Fibroblast of the aortic adventitia (primary cell): ENCODE measurements around the gene TOGARAM2. TPM values are rescaled to one million over a fixed set of nuclear protein-coding genes. Genes with fewer than 3 reads are reported as not detected.

ENCODE experiments used
- DNase-seq: peaks from one replicate; pipeline ENCODE4 v3.0.0-alpha.2; 2010; ENCODE audit warnings: low read depth
- H3K4me3 ChIP-seq: 2 replicates; pipeline ENCODE4 v1.5.1; 2011; ENCODE audit warnings: low read depth, mild to moderate bottlenecking, control low read depth, low read length, moderate library complexity
- total RNA-seq: library from RNA; depleted of rRNA; stranded (reverse); fragments of >200 nt; gene quantifications from 2 replicates; pipeline ENCODE4 v1.2.3, GENCODE V29; 2012; ENCODE audit warnings: low replicate concordance
- TF ChIP-seq, protein P1 (sequence below): IDR thresholded peaks from 2 replicates; pipeline ENCODE4 v1.5.1; 2011; ENCODE audit warnings: mild to moderate bottlenecking, low read length, control low read depth, inconsistent platforms; ENCODE audit not compliant: insufficient read depth

The TOGARAM2 gene
- total RNA-seq, 1 donor = under 0.01 TPM

DNA sequence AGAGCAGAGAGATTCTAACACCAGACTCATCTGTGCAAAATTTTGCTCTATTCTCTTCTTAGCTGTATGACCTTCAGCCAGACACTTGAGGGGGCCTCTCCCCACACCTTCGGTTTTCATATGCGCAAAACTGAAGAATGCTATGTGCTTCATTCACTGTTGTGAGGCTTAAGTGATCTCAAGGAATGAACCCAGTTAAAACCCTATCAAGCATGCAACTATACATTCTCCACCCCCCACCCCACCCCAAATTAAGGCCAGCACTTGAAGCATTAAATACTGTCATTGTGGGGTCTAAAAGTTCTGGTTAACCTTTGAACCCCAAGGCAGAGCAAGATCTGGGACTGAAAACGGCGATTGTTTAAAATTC lies 83.2 kb downstream of the TOGARAM2 start:
- TF ChIP-seq, protein P1, sequence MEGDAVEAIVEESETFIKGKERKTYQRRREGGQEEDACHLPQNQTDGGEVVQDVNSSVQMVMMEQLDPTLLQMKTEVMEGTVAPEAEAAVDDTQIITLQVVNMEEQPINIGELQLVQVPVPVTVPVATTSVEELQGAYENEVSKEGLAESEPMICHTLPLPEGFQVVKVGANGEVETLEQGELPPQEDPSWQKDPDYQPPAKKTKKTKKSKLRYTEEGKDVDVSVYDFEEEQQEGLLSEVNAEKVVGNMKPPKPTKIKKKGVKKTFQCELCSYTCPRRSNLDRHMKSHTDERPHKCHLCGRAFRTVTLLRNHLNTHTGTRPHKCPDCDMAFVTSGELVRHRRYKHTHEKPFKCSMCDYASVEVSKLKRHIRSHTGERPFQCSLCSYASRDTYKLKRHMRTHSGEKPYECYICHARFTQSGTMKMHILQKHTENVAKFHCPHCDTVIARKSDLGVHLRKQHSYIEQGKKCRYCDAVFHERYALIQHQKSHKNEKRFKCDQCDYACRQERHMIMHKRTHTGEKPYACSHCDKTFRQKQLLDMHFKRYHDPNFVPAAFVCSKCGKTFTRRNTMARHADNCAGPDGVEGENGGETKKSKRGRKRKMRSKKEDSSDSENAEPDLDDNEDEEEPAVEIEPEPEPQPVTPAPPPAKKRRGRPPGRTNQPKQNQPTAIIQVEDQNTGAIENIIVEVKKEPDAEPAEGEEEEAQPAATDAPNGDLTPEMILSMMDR = no peak
- H3K4me3 ChIP-seq = no peak overlapping the region
- no peak for DNase-seq

GRCh38 chr2:29064746-29065067 lies 83.6 kb downstream of the TOGARAM2 start:
- DNase-seq = no peak
- TF ChIP-seq, protein P1 = no peak
- H3K4me3 ChIP-seq = no peak overlapping the region

DNA sequence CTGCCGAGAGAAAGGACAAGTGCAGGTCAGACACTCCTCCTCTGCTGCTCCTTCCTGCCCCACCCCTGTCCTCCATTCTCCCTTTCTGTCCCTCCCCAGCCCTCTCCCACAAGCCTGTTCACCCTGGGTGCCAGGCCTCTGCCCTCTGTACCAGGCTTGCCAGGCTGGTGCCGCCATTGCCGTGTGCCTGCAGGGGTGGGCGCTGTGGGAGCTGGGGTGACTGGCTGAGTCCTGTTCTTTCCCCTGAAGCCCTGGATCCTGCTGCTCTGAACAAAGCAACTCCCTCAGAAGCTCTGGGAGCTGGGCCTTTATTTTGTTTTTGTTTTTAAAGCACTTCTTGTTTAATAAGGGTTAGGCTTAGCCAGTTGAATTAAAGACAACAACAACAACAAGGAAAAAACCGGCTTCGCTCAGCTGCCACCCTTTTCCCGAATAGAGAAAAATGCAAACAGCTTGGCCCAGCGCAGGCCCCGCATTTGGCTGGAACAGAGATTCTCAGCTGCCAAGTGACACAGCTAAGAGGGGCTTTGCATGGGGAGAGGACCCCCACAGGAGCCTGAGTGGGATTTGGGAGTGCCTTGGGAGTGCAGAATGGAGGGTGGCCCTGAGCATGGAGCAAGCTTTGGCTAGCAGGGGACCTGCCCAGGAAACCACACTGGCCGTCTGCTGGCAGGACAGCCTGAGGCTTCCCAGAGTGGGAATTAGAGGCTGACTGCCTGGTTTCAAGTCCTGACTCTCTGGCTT lies 84.1 kb downstream of the TOGARAM2 start:
- TF ChIP-seq, protein P1 = no peak
- DNase-seq = no peak
- no peak overlapping the region for H3K4me3 ChIP-seq

DNA sequence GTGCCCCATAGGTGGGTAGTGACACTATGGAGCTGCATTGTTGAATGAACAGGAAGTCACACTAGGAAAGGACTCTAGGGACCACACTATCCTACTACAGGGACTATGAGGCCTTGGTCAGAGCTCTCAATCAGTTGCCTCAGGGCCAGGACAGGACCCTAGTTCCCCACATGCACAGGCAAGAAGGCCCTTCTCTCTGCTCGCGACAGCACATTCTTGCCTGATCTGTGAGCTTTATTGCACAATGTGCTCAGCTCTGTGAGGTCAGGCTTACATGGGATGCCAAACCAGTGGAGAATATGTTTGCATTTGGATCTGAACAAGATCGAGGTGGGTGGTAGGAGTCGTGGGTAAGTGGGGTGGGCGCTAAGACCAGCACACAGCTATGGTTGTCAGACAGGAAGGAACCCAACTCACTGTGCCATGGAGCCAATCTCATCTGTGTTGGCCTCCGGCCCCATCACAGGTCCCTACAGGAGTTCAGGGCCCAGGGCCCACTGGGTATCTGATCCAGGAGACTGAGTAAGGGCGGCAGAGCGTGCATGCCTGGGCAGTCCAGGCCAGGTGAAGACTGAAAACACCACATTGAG lies 85.3 kb downstream of the TOGARAM2 start:
- peak; percentile 67 for DNase-seq
- H3K4me3 ChIP-seq = no peak overlapping the region
- TF ChIP-seq, protein P1 = no peak

GRCh38 chr2:29066997-29067605 lies 86.0 kb downstream of the TOGARAM2 start:
- H3K4me3 ChIP-seq = no peak overlapping the region
- DNase-seq = no peak
- TF ChIP-seq, protein P1 = no peak

DNA sequence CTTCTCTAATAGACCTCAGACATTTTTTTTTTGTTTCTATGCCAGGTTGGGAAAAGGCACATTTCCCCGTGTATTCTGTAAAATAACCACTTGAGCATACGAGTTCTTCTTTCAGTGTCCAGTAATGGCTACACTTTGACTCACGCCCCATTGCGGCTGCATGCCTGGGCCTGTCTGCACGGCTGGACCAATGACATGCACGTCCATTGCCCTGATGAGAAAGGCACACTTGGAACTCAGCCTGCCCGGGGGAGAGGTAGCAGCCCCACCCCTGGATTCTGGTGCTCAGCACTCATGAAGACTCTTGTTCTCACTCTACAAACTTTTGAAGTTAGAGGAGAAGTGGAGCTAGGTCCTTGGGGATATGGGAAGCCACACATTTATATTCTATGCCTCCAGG lies 87.4 kb downstream of the TOGARAM2 start:
- TF ChIP-seq, protein P1 = no peak
- no peak for DNase-seq
- H3K4me3 ChIP-seq = no peak overlapping the region

GRCh38 chr2:29070526-29070925 lies 89.4 kb downstream of the TOGARAM2 start:
- H3K4me3 ChIP-seq = no peak overlapping the region
- no peak for DNase-seq
- TF ChIP-seq, protein P1 = no peak
